Measurements from ENCODE around the gene RAPGEF4. TPM values are rescaled to one million over a fixed set of nuclear protein-coding genes. Genes with fewer than 3 reads are reported as not detected.

The RAPGEF4 gene
- total RNA-seq, 1 donor from 2014 or later: 21.8 TPM

DNA sequence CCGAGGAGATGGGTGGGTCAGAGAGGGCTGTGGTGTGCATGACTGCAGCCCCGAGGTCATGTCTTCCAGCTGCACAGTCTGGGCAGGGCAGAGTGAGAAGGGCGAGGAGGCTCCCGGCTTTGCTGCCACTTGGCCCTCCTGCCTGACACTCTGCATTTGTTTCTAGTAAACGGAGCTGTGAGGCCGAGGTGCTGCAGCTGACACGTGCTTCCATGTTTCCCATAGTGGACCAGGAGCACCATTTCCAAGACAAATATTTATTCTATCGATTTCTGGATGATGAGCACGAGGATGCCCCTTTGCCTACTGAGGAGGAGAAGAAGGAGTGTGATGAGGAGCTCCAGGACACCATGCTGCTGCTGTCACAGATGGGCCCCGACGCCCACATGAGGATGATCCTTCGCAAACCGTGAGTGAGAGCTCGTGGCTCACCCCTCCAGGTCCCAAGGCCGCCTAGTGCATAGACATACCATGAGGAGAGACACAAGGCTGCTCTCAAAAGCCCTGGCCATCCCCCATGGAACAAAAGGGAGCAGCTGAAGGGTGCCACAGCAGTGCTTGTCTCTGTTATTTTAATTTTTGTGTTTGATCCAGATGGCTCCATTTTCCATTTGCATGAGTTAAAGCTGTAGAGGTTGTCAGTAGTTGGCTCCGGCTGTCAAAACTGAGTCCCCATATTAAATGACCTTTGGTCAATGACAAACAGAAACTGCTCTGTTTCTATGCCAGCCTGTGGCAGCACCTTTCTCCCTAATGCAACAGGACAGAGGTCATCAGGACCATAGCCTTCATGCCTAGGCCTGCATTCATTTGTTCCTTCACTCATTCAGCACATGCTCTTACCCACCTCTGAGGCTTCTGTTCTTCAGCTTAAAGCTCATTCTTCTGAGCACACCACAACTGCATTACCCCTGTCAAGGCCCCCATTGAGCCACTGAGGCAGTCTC, 231.7 kb downstream of the RAPGEF4 start:
- no peak for DNase-seq

DNA sequence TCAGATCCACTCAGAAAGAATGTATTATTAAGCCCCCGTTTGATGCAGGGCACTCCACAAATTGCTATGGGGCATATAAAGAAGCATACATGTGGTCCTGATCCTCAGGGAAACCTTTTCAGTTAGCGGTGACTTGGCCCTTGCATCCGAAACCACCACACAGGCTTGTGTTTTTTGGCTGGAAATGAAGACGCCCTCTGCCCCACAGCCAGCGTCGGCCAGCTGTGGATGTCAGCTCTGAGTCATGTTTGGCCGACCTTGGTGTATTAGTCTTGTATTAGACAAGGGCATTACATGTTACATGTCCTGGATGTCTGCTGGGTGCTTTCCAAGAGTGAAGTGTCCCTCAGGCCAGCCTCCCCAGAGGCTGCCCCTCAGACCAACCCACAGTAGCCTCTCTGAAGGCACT, 232.4 kb downstream of the RAPGEF4 start:
- Histone ChIP-seq H3K4me3 (no peak overlapping the region), H3K27ac (no peak overlapping the region), H3K9me3 (no peaks in the 10 kb centered on the region), H3K36me3 (no peaks in the 10 kb centered on the region), H3K27me3 (no peaks in the 10 kb centered on the region), H3K4me1 (peaks cover 20% of the 10 kb centered on the region)
- TF ChIP-seq, protein P1, sequence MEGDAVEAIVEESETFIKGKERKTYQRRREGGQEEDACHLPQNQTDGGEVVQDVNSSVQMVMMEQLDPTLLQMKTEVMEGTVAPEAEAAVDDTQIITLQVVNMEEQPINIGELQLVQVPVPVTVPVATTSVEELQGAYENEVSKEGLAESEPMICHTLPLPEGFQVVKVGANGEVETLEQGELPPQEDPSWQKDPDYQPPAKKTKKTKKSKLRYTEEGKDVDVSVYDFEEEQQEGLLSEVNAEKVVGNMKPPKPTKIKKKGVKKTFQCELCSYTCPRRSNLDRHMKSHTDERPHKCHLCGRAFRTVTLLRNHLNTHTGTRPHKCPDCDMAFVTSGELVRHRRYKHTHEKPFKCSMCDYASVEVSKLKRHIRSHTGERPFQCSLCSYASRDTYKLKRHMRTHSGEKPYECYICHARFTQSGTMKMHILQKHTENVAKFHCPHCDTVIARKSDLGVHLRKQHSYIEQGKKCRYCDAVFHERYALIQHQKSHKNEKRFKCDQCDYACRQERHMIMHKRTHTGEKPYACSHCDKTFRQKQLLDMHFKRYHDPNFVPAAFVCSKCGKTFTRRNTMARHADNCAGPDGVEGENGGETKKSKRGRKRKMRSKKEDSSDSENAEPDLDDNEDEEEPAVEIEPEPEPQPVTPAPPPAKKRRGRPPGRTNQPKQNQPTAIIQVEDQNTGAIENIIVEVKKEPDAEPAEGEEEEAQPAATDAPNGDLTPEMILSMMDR (IDR thresholded peaks at IDR 0.05): no peak
- intact Hi-C loops (cut with DNase I): no loop called here
- peak; percentile 49 for ATAC-seq
- no peak for DNase-seq

More for the DNA sequence above, 231.7 kb downstream of the RAPGEF4 start:
- no peaks in the 10 kb centered on the region for H3K9me3 ChIP-seq
- H3K4me1 ChIP-seq: peaks cover 20% of the 10 kb centered on the region
- H3K4me3 ChIP-seq: no peak overlapping the region
- H3K27me3 ChIP-seq: no peaks in the 10 kb centered on the region
- no peak overlapping the region for H3K27ac ChIP-seq
- no peaks in the 10 kb centered on the region for H3K36me3 ChIP-seq
- intact Hi-C loops (cut with DNase I): no loop called here
- TF ChIP-seq, protein P1 (IDR thresholded peaks at IDR 0.05): no peak
- ATAC-seq: peak; percentile 13

DNA sequence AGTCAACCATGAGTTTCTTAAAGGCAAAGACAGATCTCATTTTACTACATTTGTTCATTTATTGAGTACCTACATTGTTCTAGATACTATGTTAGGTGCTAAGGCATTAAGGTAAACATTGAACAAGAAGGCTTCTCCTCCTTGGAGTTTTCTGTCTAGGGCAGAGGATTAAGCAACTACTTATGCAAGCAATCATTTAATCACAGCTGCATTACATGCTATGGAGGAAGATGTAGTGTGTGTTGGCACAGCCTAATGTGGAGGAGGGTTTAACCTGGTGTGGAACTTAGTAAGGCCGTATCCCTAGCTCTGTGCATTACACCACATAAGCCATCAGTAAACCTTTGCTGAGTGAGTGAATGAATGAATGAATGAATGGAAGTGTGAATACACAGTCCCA, 233.5 kb downstream of the RAPGEF4 start:
- Histone ChIP-seq H3K4me1 (peaks cover 20% of the 10 kb centered on the region), H3K4me3 (no peak overlapping the region), H3K27ac (no peak overlapping the region), H3K36me3 (no peaks in the 10 kb centered on the region), H3K27me3 (no peaks in the 10 kb centered on the region), H3K9me3 (no peaks in the 10 kb centered on the region)
- ATAC-seq (no peak), DNase-seq (no peak)
- intact Hi-C loops (cut with DNase I): no loop called here
- TF ChIP-seq, protein P1 (IDR thresholded peaks at IDR 0.05): no peak

DNA sequence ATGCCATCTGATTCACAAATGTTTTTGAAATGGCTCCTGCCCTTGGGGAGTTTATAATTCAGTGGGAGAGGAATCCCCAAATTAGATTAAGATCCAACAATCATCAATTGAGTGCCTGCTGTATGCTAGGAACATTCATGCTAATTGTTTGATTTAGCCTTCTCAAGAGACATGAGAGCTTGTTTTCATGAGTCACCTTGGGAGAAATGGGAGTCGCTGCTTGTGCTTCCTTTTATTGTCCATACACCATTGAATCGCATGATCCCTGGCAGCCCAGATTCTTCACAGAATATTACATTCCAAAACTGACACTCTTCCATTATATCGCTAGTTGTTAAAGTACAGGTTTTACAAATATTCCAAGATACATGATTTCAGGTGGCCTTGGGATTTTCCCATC, 234.0 kb downstream of the RAPGEF4 start:
- no peaks in the 10 kb centered on the region for H3K27me3 ChIP-seq
- peaks cover 20% of the 10 kb centered on the region for H3K4me1 ChIP-seq
- H3K4me3 ChIP-seq: no peak overlapping the region
- H3K9me3 ChIP-seq: no peaks in the 10 kb centered on the region
- H3K27ac ChIP-seq: no peak overlapping the region
- DNase-seq: no peak
- ATAC-seq: no peak
- H3K36me3 ChIP-seq: no peaks in the 10 kb centered on the region
- TF ChIP-seq, protein P1 (IDR thresholded peaks at IDR 0.05): no peak
- intact Hi-C loops (cut with DNase I): no loop called here

DNA sequence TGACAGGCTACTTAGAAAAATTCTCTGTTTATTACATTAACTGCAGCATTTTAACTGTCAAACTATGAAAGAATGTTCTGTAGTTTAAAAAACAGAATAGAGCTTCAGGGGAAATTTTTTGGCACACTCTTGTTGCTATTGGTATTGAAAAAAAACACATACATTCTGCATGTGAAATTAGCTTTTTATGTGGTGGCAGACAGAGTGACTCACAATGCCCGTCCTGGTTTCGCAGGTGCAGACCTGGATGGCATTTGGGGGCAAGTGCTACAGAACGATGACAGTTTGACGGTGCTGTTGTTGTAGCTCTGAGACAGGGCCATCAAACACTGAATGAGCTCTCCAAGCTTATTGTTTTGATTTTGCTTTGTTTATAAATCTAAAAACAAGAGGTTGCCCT, 235.0 kb downstream of the RAPGEF4 start:
- intact Hi-C loops (cut with DNase I): no loop called here
- H3K4me1 ChIP-seq: peaks cover 22% of the 10 kb centered on the region
- no peaks in the 10 kb centered on the region for H3K27me3 ChIP-seq
- no peak overlapping the region for H3K27ac ChIP-seq
- no peak overlapping the region for H3K4me3 ChIP-seq
- H3K36me3 ChIP-seq: no peaks in the 10 kb centered on the region
- no peaks in the 10 kb centered on the region for H3K9me3 ChIP-seq
- TF ChIP-seq, protein P1 (IDR thresholded peaks at IDR 0.05): no peak
- ATAC-seq (no peak), DNase-seq (no peak)

Measured in upper lobe of right lung (tissue), 1 donor.